NCI-H2227 (cell line): ENCODE results near the gene ADARB2.

Experiments
- DNase-seq: peaks from one replicate; lab custom pipeline; 2025; ENCODE audit not compliant: unreplicated experiment; lab: John Stamatoyannopoulos, UW

The ADARB2 gene

DNA sequence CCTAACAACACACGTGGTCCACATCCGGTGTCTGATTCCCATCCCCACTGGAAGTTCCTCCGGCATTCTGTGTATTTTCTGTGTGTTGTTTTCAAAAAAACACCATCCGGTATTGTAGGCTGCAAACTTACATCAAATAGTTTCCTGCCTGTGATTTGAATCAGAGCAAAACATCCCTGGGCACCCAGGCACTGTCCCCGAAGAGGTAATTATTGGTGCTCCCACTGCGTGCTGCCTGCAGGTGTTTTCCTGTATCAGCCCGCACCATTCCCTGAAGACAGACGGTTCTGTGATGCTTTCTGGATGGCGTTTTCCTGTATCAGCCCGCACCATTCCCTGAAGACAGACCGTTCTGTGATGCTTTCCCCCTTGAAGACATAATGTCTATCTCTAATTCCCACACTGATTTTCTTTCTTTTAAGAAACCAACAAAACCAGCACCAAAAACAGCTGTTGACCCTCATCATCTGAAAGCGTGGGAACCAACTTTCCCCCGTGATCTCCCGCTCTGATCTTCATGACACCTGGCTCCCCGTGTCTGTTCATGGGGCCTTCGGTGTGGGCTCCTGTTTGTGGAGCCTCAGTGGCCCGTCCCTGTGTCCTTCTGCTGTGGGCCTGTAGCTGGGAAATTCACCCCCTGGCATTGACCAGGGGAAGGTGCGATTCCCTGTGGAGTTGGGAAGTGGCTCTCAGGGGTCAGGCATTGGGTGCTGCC, 205.3 kb downstream of the ADARB2 start:
- DNase-seq: no peak

- no peak for DNase-seq
Observed at GRCh38 chr10:1530871-1531517, 206.3 kb downstream of the ADARB2 start.

DNA sequence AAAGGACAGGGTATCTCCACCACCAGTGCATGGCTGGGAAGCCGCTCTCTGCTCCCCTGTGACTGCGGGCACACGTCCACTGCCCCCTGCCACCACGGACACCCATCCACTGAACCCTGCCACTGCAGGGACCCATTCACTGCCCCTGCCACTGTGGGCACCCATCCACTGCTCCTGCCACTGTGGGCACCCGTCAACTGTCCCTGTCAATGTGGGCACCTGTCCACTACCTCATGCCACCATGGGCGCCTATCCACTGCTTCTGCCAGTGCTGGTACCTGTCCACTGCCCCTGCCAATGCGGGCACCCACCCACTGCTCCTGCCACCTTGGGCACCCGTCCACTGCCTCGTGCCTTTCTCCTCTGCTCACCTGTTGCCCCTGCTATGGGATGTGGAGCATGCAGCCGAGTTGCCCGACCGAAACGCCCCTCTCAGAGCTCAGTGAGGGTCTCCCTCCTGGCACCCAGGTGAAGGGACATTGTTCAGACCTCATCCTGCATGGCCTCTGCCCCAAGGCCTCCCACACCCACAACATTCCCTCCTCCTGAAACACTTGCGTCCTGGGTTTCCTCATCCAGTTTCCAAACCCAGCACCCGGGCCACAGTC, 207.4 kb downstream of the ADARB2 start:
- DNase-seq: no peak

DNA sequence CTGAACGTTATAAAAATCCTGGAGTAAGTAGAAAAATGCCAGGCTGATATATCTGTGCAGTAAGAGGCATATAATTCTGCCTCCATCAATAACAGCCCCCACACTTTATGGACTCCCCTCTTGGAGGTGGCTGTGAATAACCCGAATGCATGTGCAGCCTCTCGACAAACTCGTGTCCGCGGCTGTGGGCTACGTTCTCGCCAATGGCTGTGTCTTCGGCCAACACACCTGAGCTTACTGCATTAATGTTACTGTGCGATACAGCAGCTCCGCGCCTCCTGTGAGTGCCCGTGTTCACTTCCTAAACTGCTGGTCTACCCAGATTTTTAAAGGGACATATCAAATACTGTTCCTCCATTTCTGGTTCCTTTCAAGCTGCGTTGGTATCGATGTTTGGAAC, 209.4 kb downstream of the ADARB2 start:
- DNase-seq: no peak

DNA sequence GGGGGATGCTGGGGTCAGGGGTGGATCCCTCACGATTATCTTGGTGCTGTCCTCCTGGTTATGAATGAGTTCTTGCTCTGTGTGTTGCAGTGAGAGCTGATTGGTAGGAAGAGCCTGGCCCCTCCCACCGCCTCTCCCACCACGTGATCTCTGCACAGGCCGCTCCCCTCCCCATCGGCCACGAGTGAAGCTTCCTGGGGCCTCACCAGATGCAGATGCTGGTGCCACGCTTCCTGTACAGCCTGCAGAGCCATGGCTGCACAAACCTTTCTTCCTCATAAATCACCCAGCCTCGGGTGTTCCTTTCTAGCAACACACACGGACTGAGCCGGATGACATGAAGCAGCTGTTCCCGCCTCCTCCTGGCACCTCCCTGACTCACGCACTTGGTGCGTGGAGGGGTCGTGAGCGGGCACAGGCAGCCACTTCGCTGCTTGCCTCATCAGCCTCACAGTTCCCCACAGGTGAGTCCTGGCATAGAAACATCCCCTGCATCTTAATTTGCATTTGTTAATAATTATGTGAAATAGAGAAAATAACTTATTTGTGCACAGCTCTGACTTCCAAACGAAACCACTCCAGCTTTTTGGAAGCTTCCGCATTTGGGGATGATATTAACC, 210.8 kb downstream of the ADARB2 start:
- DNase-seq: no peak

DNA sequence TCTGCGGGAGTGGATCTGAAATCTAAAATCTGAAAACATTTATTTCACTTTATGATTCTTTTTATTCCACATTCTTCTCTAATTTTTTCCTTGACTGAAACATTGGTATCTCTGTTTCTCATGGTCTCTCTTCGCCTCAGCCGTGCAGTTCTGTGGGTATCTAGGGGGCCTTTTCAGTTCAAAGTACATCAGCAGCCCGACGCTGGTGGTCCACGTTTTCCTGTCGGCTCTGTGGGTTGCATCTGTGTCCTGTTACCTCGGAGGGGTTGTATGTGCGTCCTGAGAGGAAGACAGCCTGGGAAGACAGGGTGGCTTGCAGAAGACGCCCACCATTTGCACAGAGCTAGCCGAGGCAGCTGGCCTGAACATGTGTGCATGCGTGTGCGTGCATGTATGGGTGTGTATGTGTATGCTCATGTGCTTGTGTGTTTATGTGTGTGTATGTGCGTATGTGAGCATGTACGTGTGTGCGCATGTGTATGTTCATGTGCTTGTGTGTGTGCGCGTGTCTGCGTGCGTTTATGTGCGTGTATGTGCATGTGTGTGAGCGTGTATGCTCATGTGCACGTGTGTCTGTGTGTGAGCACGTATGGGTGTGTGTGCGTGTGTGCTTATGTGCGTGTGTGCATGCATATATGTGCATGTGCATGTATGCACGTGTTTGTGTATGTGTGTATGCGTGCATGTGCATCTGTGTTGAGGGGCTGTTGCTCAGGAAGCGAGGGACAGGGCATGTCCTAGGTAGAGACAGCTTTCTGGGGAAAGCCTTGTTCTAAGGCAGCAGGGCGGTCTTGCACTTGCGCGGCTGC, 211.8 kb downstream of the ADARB2 start:
- no peak for DNase-seq

GRCh38 chr10:1524540-1524939, 212.8 kb downstream of the ADARB2 start:
- DNase-seq: no peak

DNA sequence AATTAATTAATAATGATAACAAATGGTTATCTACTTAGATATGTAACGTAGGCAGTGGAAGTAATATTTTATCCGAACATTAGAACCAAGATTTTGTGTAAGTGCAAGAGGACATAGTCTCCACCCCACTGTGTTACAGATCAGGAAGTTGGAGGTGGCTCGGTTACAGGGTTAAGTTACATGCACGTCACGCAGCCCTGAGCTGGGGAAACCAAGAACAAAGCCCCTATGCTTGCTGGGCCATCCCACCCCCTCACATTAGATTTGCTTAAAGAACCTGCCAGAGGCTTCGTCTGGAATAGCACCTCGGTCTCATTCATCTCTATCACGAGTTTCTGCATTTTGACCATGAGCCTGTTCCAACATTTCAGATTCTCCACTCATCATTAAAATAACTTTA, 214.1 kb downstream of the ADARB2 start:
- DNase-seq: no peak

- no peak for DNase-seq
Observed at GRCh38 chr10:1522237-1522636, 215.1 kb downstream of the ADARB2 start.

- no peak for DNase-seq
Observed at GRCh38 chr10:1521741-1522140, 215.6 kb downstream of the ADARB2 start.

GRCh38 chr10:1520909-1521565, 216.3 kb downstream of the ADARB2 start:
- no peak for DNase-seq

GRCh38 chr10:1519391-1519790, 217.9 kb downstream of the ADARB2 start:
- DNase-seq: no peak

- DNase-seq: no peak
Observed at GRCh38 chr10:1517684-1518083, 219.6 kb downstream of the ADARB2 start.

- DNase-seq: no peak
Observed at GRCh38 chr10:1516492-1517165, 220.7 kb downstream of the ADARB2 start.

GRCh38 chr10:1515780-1516491, 221.4 kb downstream of the ADARB2 start:
- DNase-seq: no peak

DNA sequence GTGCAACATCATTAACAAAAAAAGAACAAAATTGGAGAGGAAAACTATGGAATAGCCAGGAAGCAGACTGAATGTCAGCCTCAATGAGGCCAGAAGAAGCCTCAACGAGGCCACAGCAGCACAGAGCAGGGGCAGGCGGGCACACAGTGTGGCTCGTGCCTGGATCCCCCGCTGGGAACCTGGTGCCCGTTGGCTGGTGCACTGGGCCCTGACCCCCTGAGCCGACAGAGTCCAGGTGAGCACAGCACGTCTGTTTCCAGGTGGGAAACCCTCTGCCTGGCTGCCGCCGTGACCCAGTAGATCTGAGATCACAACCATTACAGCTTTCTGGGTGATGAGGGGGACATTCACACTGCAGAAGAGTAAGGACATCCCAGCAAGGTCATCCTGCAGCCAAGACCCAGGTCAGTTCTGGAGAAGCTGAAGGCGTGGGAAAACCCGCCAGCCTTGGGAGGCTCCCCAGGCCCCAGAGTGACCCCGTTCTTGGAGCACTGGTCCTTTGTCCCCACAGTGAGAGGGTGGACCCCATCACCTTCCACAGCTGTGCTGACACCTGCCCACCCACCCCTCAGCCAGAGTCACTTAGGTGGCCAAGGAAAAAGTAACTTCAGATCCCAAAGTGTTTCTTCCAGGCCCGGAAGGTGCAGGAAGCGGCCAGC, 222.1 kb downstream of the ADARB2 start:
- no peak for DNase-seq

GRCh38 chr10:1514681-1515080, 222.6 kb downstream of the ADARB2 start:
- DNase-seq: no peak

- no peak for DNase-seq
Observed at GRCh38 chr10:1513221-1513620, 224.1 kb downstream of the ADARB2 start.

DNA sequence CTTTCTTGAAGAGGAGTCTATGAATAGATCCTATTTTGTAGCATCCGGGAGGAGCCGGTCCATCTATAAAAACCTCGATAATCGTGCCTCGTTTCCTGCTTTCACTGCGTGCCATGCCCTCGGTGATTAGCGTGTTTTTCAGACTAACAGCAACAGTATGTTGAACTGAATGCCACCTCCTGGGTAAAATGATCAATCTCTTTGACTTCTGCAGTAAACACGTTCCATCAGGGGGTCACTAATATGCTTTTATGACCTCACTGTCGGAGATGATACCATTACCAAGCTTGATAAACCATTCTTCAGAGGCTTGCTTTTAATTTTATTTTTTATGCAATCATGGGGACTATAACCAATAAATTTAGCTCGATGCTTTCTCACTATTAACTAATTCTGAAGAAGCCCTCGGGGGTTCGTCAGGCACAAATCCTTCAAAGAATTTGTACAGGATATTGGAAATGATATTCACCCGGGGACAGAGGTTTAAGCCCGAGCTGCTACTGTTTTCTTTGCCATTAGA, 228.3 kb downstream of the ADARB2 start:
- DNase-seq: no peak
